NCI-H1930 (cell line): ENCODE results near the gene MKX.
"Not testable (repeated sequence)": the region's sequence is repeated elsewhere in the genome, so short reads cannot be mapped to it uniquely, and the experiment has no call there.

ENCODE experiments used
- DNase-seq, 2 experiments: peaks; one replicate each; lab custom pipeline; 2025; lab: John Stamatoyannopoulos, UW

Gene MKX

GRCh38 chr10:27692663-27693062, 53.0 kb downstream of the MKX start:
- DNase-seq, result no peak

GRCh38 chr10:27688991-27689390, 56.6 kb downstream of the MKX start:
- no peak for DNase-seq

- DNase-seq, result no peak
Observed at GRCh38 chr10:27688276-27688675, 57.3 kb downstream of the MKX start.

GRCh38 chr10:27687743-27688142, 57.9 kb downstream of the MKX start:
- DNase-seq, result no peak

- DNase-seq, result no peak
Observed at GRCh38 chr10:27687326-27687725, 58.3 kb downstream of the MKX start.

DNA sequence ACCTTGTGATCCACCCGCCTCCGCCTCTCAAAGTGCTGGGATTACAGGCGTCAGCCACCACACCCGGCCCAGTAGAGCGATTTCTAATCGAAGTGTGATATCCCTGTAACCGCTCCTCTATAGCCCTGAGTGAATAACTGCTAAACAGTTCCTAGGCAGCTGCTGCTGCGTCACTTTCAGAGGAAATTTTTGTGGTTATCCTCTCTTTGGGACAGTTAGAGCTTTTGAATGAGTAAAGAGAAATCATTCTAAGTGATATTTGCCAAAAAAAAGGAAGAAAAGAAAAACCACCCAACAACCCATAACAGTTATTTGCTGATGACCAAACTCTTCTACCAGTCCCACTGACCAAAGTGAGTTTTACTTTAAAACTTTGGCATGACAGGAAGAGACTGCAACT, 59.9 kb downstream of the MKX start:
- DNase-seq, result no peak

DNA sequence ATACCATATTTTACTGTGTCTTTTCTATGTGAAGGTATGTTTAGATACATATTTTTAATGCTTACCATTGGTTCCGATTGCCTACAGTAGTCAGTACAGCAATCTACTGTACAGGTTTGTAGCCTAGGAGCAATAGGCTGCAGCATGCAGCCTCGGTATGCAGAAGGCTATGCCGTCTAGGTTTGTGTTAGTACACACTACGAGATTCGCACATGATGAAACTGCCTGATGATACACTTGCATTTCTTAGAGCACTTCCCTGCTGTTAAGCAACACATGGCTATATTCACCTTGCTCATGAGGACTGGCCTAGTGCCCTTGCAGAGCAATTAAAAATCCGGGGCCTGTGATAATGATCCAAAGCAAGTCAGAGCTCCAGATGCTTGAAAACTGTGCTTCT, 62.4 kb downstream of the MKX start:
- DNase-seq, result no peak

GRCh38 chr10:27681795-27682194, 63.8 kb downstream of the MKX start:
- not testable (repeated sequence) for DNase-seq

GRCh38 chr10:27680691-27681605, 64.7 kb downstream of the MKX start:
- DNase-seq, result no peak

DNA sequence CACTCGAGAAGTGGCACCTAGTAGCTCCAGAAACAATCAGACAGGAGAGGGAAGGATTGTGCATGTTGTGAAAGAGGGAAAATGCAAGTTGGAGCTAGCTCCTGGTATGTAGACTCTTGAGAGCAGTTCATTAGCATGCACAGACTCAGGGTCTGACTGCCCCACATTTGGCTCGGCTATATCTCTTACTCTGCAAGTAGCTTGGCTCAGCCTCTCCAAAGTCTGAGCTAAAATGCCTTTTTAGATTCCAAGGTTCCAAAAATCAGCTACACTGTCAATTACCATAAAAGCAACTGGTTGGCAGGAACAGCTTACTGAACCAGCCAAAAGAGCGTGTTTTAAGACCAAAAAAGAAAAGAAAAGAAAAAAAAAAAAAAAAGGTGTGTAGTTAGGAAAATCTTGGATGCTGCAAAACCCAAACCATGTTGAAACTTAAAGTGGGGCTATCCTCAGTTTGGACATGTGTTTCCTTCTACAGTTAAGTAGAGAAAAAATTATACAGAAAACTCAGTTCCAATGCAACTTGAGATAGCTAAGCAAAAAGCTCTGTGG, 65.5 kb downstream of the MKX start:
- DNase-seq, result no peak

- no peak for DNase-seq
Observed at GRCh38 chr10:27679369-27679912, 66.2 kb downstream of the MKX start.

GRCh38 chr10:27678166-27678565, 67.5 kb downstream of the MKX start:
- DNase-seq, result no peak

GRCh38 chr10:27673065-27673464, 72.6 kb downstream of the MKX start:
- DNase-seq, result no peak

DNA sequence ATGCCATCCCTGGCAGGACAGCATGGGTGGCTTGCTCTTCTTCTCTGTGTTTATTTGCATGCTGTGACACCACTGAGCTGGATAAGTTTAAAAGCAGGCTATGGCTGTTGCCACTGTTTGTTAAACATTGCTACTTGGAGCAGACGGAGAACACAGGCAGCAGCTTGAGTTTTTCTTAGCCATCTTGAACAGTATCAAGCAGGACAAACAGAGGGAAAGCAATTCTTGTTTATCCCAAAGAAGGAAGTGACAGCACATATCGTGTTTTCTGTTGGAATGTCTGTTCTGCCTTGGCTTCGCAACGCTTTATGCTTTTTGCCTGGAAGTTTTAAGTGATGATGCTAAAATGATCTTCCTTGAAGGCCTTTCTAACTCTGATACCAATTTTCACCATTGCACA, 73.8 kb downstream of the MKX start:
- no peak for DNase-seq

DNA sequence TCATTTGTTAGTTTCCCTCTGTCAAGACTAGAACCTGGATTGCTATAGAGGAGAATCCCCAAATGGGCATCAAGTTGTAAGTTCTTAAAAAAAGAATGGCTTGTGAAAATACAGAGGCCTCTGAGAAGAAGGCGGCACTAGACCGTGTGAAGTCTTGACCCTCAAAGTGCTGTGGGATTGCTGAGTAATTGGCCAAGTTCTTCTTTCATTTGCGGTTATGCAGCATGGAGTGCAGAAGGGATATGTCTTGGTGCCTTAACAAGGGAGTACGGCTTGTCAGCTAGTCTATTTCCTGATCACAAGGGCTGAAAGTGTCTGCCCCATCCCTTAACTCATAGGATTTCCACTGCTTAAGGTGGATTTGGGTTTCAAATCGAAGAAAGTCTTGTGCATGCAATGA, 81.2 kb downstream of the MKX start:
- DNase-seq, result no peak

- DNase-seq, result no peak
Observed at GRCh38 chr10:27663621-27664020, 82.0 kb downstream of the MKX start.

DNA sequence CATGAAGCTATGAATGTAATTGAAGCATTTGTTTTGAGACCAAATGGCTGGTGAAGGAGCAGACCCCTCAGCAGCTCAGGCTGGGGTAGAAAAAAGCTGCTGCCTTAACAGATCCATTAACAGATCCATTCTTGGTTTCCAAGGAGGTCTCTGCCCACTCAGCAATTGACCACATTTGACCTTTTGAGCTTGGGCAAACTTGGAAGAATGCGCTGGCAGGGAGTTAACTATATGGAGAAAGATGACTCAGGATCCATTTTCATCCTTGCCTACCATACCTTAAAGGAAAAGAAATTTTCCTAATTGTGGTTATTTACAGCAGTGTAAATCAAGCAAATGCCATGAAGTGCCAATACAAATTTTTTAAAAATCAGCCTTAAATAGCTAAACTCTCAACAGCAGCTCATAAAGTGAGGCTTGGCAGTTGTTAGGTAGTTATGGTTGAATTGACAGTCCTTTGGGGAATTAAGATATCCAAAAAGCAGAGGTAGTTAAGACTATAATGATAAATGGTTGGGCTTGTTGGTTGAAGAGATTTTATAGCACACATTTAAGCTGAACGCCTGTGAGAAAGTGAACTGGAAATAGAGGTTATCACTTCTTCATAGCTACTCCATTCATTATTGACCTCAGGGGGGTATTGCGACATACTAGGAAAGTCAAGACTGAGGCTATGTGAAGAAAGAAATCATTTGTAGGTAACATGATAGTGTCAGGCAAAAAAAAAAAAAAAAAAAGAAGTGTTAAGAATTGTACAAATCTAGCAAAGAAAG, 83.9 kb downstream of the MKX start:
- DNase-seq, result no peak

- no peak for DNase-seq
Observed at GRCh38 chr10:27660711-27661110, 84.9 kb downstream of the MKX start.

- no peak for DNase-seq
Observed at GRCh38 chr10:27660268-27660667, 85.4 kb downstream of the MKX start.

GRCh38 chr10:27659786-27660185, 85.8 kb downstream of the MKX start:
- no peak for DNase-seq

- DNase-seq, result no peak
Observed at GRCh38 chr10:27658788-27659187, 86.8 kb downstream of the MKX start.

DNA sequence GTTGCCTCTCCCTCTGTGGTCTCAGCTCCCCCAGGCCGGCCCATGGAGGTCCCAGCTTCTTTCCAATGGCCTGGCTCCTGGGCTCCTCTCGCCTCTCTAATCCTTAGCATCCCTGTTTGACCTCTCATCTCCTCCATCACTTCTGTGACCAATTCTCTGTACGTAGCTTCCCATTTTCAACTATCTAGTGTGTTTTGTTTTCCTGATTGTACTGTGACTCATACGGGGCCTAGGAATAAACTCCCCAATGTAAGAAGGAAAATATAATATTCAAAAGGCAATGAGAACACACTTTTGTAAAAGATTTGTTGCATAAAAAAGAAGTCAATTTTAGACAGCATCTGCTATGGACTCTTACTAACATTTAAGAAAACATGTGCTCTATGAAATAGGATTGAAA, 90.3 kb downstream of the MKX start:
- no peak for DNase-seq

GRCh38 chr10:27654284-27654683, 91.3 kb downstream of the MKX start:
- DNase-seq, result no peak
